Right lobe of liver (tissue), 4 donors: ENCODE data around the gene SH3PXD2A.

Experiments used
- POLR2A ChIP-seq: fragments of 450-650 bp; IDR thresholded peaks from one replicate; pipeline ENCODE4 v1.6.1; 2017; ENCODE audit warnings: antibody characterized with exemption, mild to moderate bottlenecking
- TF ChIP-seq, protein P1 (sequence below), 4 donors: fragments of 200-600 bp in 3 of 4; fragments of 450-650 bp in 1 of 4; IDR thresholded peaks; one replicate each; pipeline versions ENCODE4 v1.5.1 to v1.8.0; 2016 to 2022; ENCODE audit warnings: antibody characterized with exemption in 4 of 4, mild to moderate bottlenecking in 2 of 4
- donor health status: DM: no; HTN: no; CAD: no.
- donor health status: DM: no; HTN: no; CAD: no.
- donor health status: DM: no; HTN: yes; CAD: no.

DNA sequence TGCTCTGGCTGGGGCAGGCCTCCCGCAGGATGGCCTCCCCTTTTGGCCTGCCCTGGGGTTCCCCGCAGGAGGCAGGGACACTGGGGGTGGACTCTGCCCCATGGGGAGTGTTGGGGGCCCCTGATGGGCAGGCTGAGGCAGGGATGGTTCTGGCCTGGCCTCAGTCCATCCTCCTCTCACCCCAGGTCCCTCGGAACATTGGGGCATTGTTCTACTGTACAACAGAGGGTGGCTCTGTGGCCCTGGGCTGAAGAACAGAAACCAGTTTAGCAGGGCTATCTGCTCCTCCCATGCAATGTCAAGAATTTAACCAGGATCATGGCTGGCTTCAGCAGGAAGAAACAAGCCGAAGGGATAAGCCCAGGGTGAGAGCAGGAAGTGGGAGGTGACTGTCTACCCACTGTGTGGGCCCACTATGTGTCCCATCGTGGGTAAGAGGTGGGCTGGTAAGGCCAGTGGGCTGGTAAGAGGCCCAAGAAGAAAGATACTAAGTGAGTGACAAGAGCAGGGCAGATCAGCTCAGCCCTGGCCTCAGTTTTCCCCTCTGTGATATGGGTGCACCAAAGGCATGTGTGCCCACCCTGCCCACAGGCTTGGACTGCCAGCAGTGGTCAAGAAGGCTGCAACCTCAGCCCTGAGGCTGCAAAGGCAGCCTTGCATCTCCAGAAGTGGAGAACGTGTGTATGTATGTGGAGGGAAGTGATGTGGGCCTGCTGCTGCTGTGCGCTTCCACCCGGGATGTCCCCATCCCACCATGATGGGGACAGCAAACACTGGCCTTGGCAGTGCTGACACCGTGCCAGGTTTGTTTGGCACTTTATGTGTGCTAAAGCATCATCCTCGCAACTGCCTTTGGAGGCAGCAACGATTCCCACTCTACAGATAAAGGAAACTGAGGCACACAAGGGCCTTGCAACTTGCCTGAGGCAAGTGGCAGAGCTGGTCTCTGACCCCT is 138.9 kb downstream of the SH3PXD2A start:
- TF ChIP-seq, protein P1, sequence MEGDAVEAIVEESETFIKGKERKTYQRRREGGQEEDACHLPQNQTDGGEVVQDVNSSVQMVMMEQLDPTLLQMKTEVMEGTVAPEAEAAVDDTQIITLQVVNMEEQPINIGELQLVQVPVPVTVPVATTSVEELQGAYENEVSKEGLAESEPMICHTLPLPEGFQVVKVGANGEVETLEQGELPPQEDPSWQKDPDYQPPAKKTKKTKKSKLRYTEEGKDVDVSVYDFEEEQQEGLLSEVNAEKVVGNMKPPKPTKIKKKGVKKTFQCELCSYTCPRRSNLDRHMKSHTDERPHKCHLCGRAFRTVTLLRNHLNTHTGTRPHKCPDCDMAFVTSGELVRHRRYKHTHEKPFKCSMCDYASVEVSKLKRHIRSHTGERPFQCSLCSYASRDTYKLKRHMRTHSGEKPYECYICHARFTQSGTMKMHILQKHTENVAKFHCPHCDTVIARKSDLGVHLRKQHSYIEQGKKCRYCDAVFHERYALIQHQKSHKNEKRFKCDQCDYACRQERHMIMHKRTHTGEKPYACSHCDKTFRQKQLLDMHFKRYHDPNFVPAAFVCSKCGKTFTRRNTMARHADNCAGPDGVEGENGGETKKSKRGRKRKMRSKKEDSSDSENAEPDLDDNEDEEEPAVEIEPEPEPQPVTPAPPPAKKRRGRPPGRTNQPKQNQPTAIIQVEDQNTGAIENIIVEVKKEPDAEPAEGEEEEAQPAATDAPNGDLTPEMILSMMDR (IDR thresholded peaks at IDR 0.05), result no peak
- no peak for TF ChIP-seq POLR2A
